22Rv1 (cell line): Measurements from ENCODE around the gene BCAN.

Source experiments
- CTCF ChIP-seq: fragments of 450-650 bp; IDR thresholded peaks from 2 replicates; pipeline ENCODE4 v1.5.1; 2017; ENCODE audit warnings: mild to moderate bottlenecking
- ZFX ChIP-seq: fragments of 450-650 bp; IDR thresholded peaks from 2 replicates; pipeline ENCODE4 v1.6.1; 2017; ENCODE audit warnings: antibody characterized with exemption, borderline replicate concordance

DNA sequence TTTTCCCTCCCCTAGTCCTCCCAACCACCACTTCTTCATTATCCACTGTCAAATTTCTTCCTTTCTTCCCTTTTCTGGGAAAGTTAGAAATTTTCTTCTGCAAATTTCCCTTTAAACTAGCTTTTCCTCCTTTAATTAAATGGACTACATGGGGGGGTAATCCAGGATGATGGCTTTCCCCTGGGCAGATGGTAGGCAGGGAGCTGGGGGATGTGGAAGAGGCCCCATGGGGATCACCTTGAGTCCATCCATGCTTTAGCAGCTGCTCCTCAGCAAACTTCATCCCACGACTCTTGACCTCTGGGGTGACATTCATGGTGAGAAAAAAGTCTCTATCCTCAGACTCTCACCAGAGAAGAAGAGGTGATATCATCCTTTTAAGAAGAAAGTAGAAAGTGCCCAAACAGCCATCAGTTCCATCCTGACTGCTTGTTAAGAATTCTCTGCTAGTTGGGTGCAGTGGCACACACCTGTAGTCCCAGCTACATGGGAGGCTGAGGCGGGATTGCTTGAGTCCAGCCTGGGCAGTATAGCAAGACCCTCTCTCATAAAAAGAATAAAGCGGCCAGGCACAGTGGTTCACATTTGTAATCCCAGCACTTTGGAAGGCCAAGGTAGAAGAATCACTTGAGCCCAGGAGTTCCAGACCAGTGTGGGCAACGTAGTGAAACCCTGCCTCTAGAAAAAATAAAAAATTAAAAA lies 43.0 kb upstream of the BCAN start:
- no peak for TF ChIP-seq CTCF
- TF ChIP-seq ZFX: no peak
